Caco-2 (cell line): ENCODE data around the gene DENND1A. TPM values are rescaled to one million over a fixed set of nuclear protein-coding genes. Genes with fewer than 3 reads are reported as not detected.

Experiments used
- BruUV-seq: library from RNA; stranded (reverse); fragments of 400-500 nt; replicated peaks from 2 replicates; lab custom pipeline; 2021; lab: Mats Ljungman, UMichigan
- CTCF ChIA-PET: fragments of 300-600 bp; sonication (Branson Sonifier 250); formaldehyde crosslinking; loops from one replicate; lab custom pipeline; 2022; ENCODE audit warnings: antibody characterized with exemption; lab: Charles Lee
- POLR2A ChIA-PET: fragments of 300-600 bp; sonication (Branson Sonifier 250); formaldehyde crosslinking; loops from one replicate; lab custom pipeline; 2022; ENCODE audit warnings: antibody characterized with exemption; lab: Charles Lee
- DNase-seq, 2 experiments: peaks; one replicate each; pipeline versions ENCODE4 v3.0.0 to v3.0.0-alpha.2; 2020 to 2022
- H3K27me3 ChIP-seq: replicated peaks from 2 replicates; pipeline ENCODE4 v1.6.0; 2011; ENCODE audit warnings: low read length; ENCODE audit not compliant: control insufficient read depth, insufficient read depth
- H3K36me3 ChIP-seq: 2 replicates; pipeline ENCODE4 v1.5.1; 2011; ENCODE audit warnings: low read length; ENCODE audit not compliant: control insufficient read depth, insufficient read depth
- H3K4me1 ChIP-seq: fragments of 250-450 bp; sonication (Bioruptor Pico); 2 replicates; pipeline ENCODE4 v1.5.1; 2020; ENCODE audit warnings: mild to moderate bottlenecking
- H3K4me3 ChIP-seq: 2 replicates; pipeline ENCODE4 v1.5.1; 2011; ENCODE audit warnings: low read depth, mild to moderate bottlenecking, control low read depth, low read length
- H3K9me3 ChIP-seq: fragments of 250-450 bp; sonication (Bioruptor Pico); 2 replicates; pipeline ENCODE4 v1.5.1; 2020; ENCODE audit warnings: mild to moderate bottlenecking, moderate library complexity
- H3K27ac Mint-ChIP-seq: one replicate; pipeline ENCODE4 v1.8.0; 2022; ENCODE audit warnings: mixed read lengths; ENCODE audit not compliant: unreplicated experiment
- H3K27me3 Mint-ChIP-seq: one replicate; pipeline ENCODE4 v1.8.0; 2022; ENCODE audit warnings: mixed read lengths; ENCODE audit not compliant: insufficient read depth, unreplicated experiment
- H3K36me3 Mint-ChIP-seq: one replicate; pipeline ENCODE4 v1.8.0; 2022; ENCODE audit warnings: mild to moderate bottlenecking, mixed read lengths; ENCODE audit not compliant: insufficient read depth, unreplicated experiment
- H3K4me1 Mint-ChIP-seq: one replicate; pipeline ENCODE4 v1.8.0; 2022; ENCODE audit warnings: low read depth, mixed read lengths; ENCODE audit not compliant: unreplicated experiment
- H3K4me3 Mint-ChIP-seq: one replicate; pipeline ENCODE4 v1.8.0; 2022; ENCODE audit warnings: mild to moderate bottlenecking, moderate library complexity, mixed read lengths; ENCODE audit not compliant: unreplicated experiment
- H3K9me3 Mint-ChIP-seq: one replicate; pipeline ENCODE4 v1.8.0; 2022; ENCODE audit warnings: mixed read lengths; ENCODE audit not compliant: unreplicated experiment
- CTCF ChIP-seq, 2 experiments: fragments of 200-600 bp in 1 of 2; IDR thresholded peaks; 1 replicate in 1 of 2; 2 replicates in 1 of 2; pipeline versions ENCODE4 v1.5.1 to v1.8.0; 2011 to 2022; ENCODE audit warnings: antibody characterized with exemption in 1 of 2, control low read depth in 1 of 2, inconsistent platforms in 1 of 2, low read depth in 1 of 2, low read length in 1 of 2, mild to moderate bottlenecking in 1 of 2, moderate library complexity in 1 of 2; ENCODE audit not compliant: insufficient read depth in 1 of 2, severe bottlenecking in 1 of 2, unreplicated experiment in 1 of 2
- intact Hi-C: fragments of 100-400 bp; cut with micrococcal nuclease; formaldehyde crosslinking; loops from one replicate; pipeline ENCODE4 v1.10.0; 2022; ENCODE audit not compliant: unreplicated experiment
- total RNA-seq: library from RNA; stranded (reverse); gene quantifications from 2 replicates; pipeline ENCODE4 v1.2.3, GENCODE V29; 2022

The DENND1A gene
- total RNA-seq, 1 experiment from 2014 or later: 41.6 TPM

- H3K27ac Mint-ChIP-seq: no peak overlapping the region
- Histone ChIP-seq H3K4me3 (no peak overlapping the region), H3K27me3 (no peaks in the 10 kb centered on the region), H3K4me1 (peaks cover 32% of the 10 kb centered on the region), H3K36me3 (no peaks in the 10 kb centered on the region), H3K9me3 (no peaks in the 10 kb centered on the region)
- ChIA-PET CTCF (no interaction called here), POLR2A (no interaction called here)
- intact Hi-C loops: no loop called here
- peaks cover 38% of the 10 kb centered on the region for H3K4me1 Mint-ChIP-seq
- no TSS peak for BruUV-seq
- no peak for DNase-seq
- H3K4me3 Mint-ChIP-seq: no peak overlapping the region
- H3K27me3 Mint-ChIP-seq: no peaks in the 10 kb centered on the region
- H3K36me3 Mint-ChIP-seq: peaks cover 21% of the 10 kb centered on the region
- no peaks in the 10 kb centered on the region for H3K9me3 Mint-ChIP-seq
- TF ChIP-seq CTCF (IDR thresholded peaks at IDR 0.05; ENCODE audit: insufficient read depth in 1 of 2, low read depth in 1 of 2, low read length in 1 of 2, severe bottlenecking in 1 of 2, unreplicated experiment in 1 of 2): no peak
Measured at GRCh38 chr9:123372766-123373446, 557.0 kb downstream of the DENND1A start.

GRCh38 chr9:123371805-123372590 is 557.9 kb downstream of the DENND1A start:
- intact Hi-C loops: no loop called here
- Histone ChIP-seq H3K36me3 (no peaks in the 10 kb centered on the region), H3K9me3 (no peaks in the 10 kb centered on the region), H3K27me3 (no peaks in the 10 kb centered on the region), H3K4me3 (no peak overlapping the region), H3K4me1 (peaks cover 31% of the 10 kb centered on the region)
- no peaks in the 10 kb centered on the region for H3K27me3 Mint-ChIP-seq
- CTCF ChIA-PET: no interaction called here
- POLR2A ChIA-PET: no interaction called here
- DNase-seq: no peak
- H3K36me3 Mint-ChIP-seq: peaks cover 21% of the 10 kb centered on the region
- no peak overlapping the region for H3K27ac Mint-ChIP-seq
- H3K9me3 Mint-ChIP-seq: no peaks in the 10 kb centered on the region
- TF ChIP-seq CTCF (IDR thresholded peaks at IDR 0.05; ENCODE audit: insufficient read depth in 1 of 2, low read depth in 1 of 2, low read length in 1 of 2, severe bottlenecking in 1 of 2, unreplicated experiment in 1 of 2): no peak
- H3K4me3 Mint-ChIP-seq: no peak overlapping the region
- peaks cover 38% of the 10 kb centered on the region for H3K4me1 Mint-ChIP-seq
- BruUV-seq: no TSS peak

- DNase-seq: no peak
- Histone ChIP-seq H3K27me3 (no peaks in the 10 kb centered on the region), H3K36me3 (no peaks in the 10 kb centered on the region), H3K9me3 (no peaks in the 10 kb centered on the region), H3K4me3 (no peak overlapping the region), H3K4me1 (peaks cover 24% of the 10 kb centered on the region)
- H3K27ac Mint-ChIP-seq: no peak overlapping the region
- H3K4me3 Mint-ChIP-seq: no peak overlapping the region
- peaks cover 30% of the 10 kb centered on the region for H3K4me1 Mint-ChIP-seq
- BruUV-seq: no TSS peak
- no peaks in the 10 kb centered on the region for H3K27me3 Mint-ChIP-seq
- no peak for TF ChIP-seq CTCF (IDR thresholded peaks at IDR 0.05; ENCODE audit: insufficient read depth in 1 of 2, low read depth in 1 of 2, low read length in 1 of 2, severe bottlenecking in 1 of 2, unreplicated experiment in 1 of 2)
- CTCF ChIA-PET: no interaction called here
- POLR2A ChIA-PET: no interaction called here
- H3K9me3 Mint-ChIP-seq: no peaks in the 10 kb centered on the region
- H3K36me3 Mint-ChIP-seq: peaks cover 13% of the 10 kb centered on the region
- intact Hi-C loops: no loop called here
Measured at GRCh38 chr9:123371228-123371584, 558.7 kb downstream of the DENND1A start.
